ENCODE results near the gene ZNF445.

DNA sequence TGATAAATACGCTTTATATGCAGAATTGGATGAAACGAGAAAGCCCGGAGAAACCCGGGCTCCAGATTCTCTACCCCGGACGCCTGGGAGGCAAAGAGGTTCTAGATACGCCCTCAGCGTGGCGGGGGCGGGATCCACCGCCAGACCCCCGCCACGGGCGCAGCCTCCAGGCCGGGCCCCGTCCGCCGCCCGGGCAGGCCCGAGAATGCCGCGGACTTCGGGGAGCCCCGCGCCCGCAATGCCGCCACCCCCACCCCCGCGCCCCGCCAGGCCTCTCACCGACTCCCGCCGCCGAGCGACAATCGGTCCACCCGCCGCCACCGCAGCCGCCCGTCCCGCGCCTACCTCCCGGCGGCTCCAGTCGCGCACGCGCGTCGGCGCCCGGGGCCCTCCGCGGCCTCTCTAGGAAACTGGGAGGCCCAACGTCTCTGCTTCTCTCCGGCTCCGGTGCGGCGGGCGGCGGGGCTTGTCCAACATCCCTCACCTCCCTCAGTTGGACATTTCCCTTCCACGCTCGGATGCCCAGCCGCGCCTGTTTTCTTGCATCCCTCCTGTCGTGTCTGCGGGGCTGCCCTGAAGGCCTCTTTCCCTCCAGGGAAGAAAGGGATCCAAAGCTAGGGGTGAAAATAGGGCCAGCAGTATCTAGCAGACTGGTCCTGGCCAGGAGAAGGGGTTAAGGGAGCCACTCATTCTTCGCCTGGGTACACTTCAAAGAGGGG, at the start of gene ZNF445:
- TF ChIP-seq, protein P1, sequence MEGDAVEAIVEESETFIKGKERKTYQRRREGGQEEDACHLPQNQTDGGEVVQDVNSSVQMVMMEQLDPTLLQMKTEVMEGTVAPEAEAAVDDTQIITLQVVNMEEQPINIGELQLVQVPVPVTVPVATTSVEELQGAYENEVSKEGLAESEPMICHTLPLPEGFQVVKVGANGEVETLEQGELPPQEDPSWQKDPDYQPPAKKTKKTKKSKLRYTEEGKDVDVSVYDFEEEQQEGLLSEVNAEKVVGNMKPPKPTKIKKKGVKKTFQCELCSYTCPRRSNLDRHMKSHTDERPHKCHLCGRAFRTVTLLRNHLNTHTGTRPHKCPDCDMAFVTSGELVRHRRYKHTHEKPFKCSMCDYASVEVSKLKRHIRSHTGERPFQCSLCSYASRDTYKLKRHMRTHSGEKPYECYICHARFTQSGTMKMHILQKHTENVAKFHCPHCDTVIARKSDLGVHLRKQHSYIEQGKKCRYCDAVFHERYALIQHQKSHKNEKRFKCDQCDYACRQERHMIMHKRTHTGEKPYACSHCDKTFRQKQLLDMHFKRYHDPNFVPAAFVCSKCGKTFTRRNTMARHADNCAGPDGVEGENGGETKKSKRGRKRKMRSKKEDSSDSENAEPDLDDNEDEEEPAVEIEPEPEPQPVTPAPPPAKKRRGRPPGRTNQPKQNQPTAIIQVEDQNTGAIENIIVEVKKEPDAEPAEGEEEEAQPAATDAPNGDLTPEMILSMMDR (IDR thresholded peaks at IDR 0.05), result no peak
- peak; percentile 10 to 36 (median 31) for TF ChIP-seq POLR2A (IDR thresholded peaks at IDR 0.05)

All from body of pancreas (tissue), 4 donors.